WTC11 (cell line): ENCODE results near the gene SRPK3. TPM values are rescaled to one million over a fixed set of nuclear protein-coding genes. Genes with fewer than 3 reads are reported as not detected.

ENCODE experiments used
- ATAC-seq: fragments of 200-7000 bp; cut with Tn5 transposase; 2 replicates; pipeline ENCODE4 v1.10.0; 2021; ENCODE audit warnings: mild to moderate bottlenecking, moderate library complexity
- CTCF ChIA-PET: fragments of 300-600 bp; sonication (Branson Sonifier 250); formaldehyde crosslinking; loops from one replicate; lab custom pipeline; 2021; ENCODE audit warnings: antibody characterized with exemption; lab: Charles Lee
- POLR2A ChIA-PET: fragments of 350-600 bp; sonication (Branson Sonifier 250); formaldehyde crosslinking; loops from one replicate; lab custom pipeline; 2021; ENCODE audit warnings: antibody characterized with exemption; lab: Charles Lee
- DNase-seq: peaks from one replicate; pipeline ENCODE4 v3.0.0; 2021; ENCODE audit warnings: low spot score
- H3K27ac Mint-ChIP-seq: 2 replicates; pipeline ENCODE4 v1.8.0; 2021; ENCODE audit warnings: mixed read lengths
- H3K27me3 Mint-ChIP-seq: 2 replicates; pipeline ENCODE4 v1.8.0; 2021; ENCODE audit warnings: low read depth, mild to moderate bottlenecking, moderate library complexity, mixed read lengths
- H3K36me3 Mint-ChIP-seq: 2 replicates; pipeline ENCODE4 v1.8.0; 2021; ENCODE audit warnings: mixed read lengths
- H3K4me1 Mint-ChIP-seq: 2 replicates; pipeline ENCODE4 v1.8.0; 2022; ENCODE audit warnings: mixed read lengths
- H3K4me3 Mint-ChIP-seq: 2 replicates; pipeline ENCODE4 v1.8.0; 2021; ENCODE audit warnings: mild to moderate bottlenecking, moderate library complexity, mixed read lengths
- H3K9me3 Mint-ChIP-seq: 2 replicates; pipeline ENCODE4 v1.8.0; 2021; ENCODE audit warnings: mixed read lengths
- ATF1 ChIP-seq: sonication (generic); formaldehyde crosslinking; IDR thresholded peaks from 2 replicates; pipeline ENCODE4 v1.8.1; 2023; ENCODE audit warnings: mild to moderate bottlenecking, moderate library complexity, missing genetic modification reagents
- CBFB ChIP-seq: sonication (generic); formaldehyde crosslinking; IDR thresholded peaks from 2 replicates; pipeline ENCODE4 v1.8.1; 2022; ENCODE audit warnings: mild to moderate bottlenecking, low read depth, missing genetic modification reagents
- ELF4 ChIP-seq: sonication (generic); formaldehyde crosslinking; IDR thresholded peaks from 2 replicates; pipeline ENCODE4 v1.8.1; 2022; ENCODE audit warnings: low read depth, mild to moderate bottlenecking, moderate library complexity, missing genetic modification reagents
- FOXJ3 ChIP-seq: sonication (generic); formaldehyde crosslinking; IDR thresholded peaks from 2 replicates; pipeline ENCODE4 v1.9.0; 2021; ENCODE audit warnings: missing genetic modification reagents, mild to moderate bottlenecking, borderline replicate concordance
- FOXK1 ChIP-seq: sonication (generic); formaldehyde crosslinking; IDR thresholded peaks from 2 replicates; pipeline ENCODE4 v1.8.0; 2022; ENCODE audit warnings: mild to moderate bottlenecking, moderate library complexity, missing genetic modification reagents
- JUN ChIP-seq: sonication (generic); formaldehyde crosslinking; IDR thresholded peaks from 2 replicates; pipeline ENCODE4 v1.8.0; 2023; ENCODE audit warnings: mild to moderate bottlenecking, missing genetic modification reagents
- MXD4 ChIP-seq: fragments of 250-450 bp; sonication (Bioruptor Pico); IDR thresholded peaks from 2 replicates; pipeline ENCODE4 v1.8.0; 2021; ENCODE audit warnings: mild to moderate bottlenecking, moderate library complexity, borderline replicate concordance
- NFE2L1 ChIP-seq: sonication (generic); formaldehyde crosslinking; IDR thresholded peaks from 2 replicates; pipeline ENCODE4 v1.8.1; 2023; ENCODE audit warnings: missing genetic modification reagents
- PRRX2 ChIP-seq: fragments of 250-450 bp; sonication (Bioruptor Pico); IDR thresholded peaks from 2 replicates; pipeline ENCODE4 v1.8.0; 2021; ENCODE audit warnings: mild to moderate bottlenecking
- RELA ChIP-seq: sonication (generic); formaldehyde crosslinking; IDR thresholded peaks from 2 replicates; pipeline ENCODE4 v1.8.1; 2022; ENCODE audit warnings: missing genetic modification reagents, mild to moderate bottlenecking, borderline replicate concordance
- ZNF121 ChIP-seq: sonication (generic); formaldehyde crosslinking; IDR thresholded peaks from 2 replicates; pipeline ENCODE4 v1.8.0; 2023; ENCODE audit warnings: missing genetic modification reagents
- ZNF317 ChIP-seq: sonication (generic); formaldehyde crosslinking; IDR thresholded peaks from 2 replicates; pipeline ENCODE4 v1.8.1; 2023; ENCODE audit warnings: low read depth, mild to moderate bottlenecking, moderate library complexity, missing genetic modification reagents, borderline replicate concordance
- ZNF416 ChIP-seq: fragments of 250-450 bp; sonication (Bioruptor Pico); IDR thresholded peaks from 2 replicates; pipeline ENCODE4 v1.9.0; 2021; ENCODE audit warnings: mild to moderate bottlenecking, inconsistent platforms
- ZNF671 ChIP-seq: fragments of 250-450 bp; sonication (Bioruptor Pico); IDR thresholded peaks from 2 replicates; pipeline ENCODE4 v1.8.0; 2021; ENCODE audit warnings: mild to moderate bottlenecking
- total RNA-seq: library from RNA; stranded (reverse); gene quantifications from 3 replicates; pipeline ENCODE4 v1.2.3, GENCODE V29; 2021
- TF ChIP-seq, protein P1 (sequence below): sonication (generic); formaldehyde crosslinking; IDR thresholded peaks from 2 replicates; pipeline ENCODE4 v1.8.0; 2022; ENCODE audit warnings: missing genetic modification reagents
- TF ChIP-seq, protein P2 (sequence below): sonication (generic); formaldehyde crosslinking; conservative IDR thresholded peaks from 2 replicates; pipeline ENCODE4 v1.8.1; 2022; ENCODE audit warnings: mild to moderate bottlenecking, missing genetic modification reagents
- TF ChIP-seq, protein P3 (sequence below): fragments of 250-450 bp; sonication (Bioruptor Pico); IDR thresholded peaks from 2 replicates; pipeline ENCODE4 v2.1.2; 2022; ENCODE audit warnings: mild to moderate bottlenecking, moderate library complexity
- TF ChIP-seq, protein P4 (sequence below): sonication (generic); formaldehyde crosslinking; IDR thresholded peaks from 2 replicates; pipeline ENCODE4 v1.8.1; 2022; ENCODE audit warnings: missing genetic modification reagents, borderline replicate concordance
- TF ChIP-seq, protein P5 (sequence below): sonication (generic); formaldehyde crosslinking; IDR thresholded peaks from 2 replicates; pipeline ENCODE4 v1.8.1; 2022; ENCODE audit warnings: mild to moderate bottlenecking, missing genetic modification reagents, moderate library complexity, borderline replicate concordance
- TF ChIP-seq, protein P6 (sequence below): sonication (generic); formaldehyde crosslinking; IDR thresholded peaks from 2 replicates; pipeline ENCODE4 v1.8.1; 2022; ENCODE audit warnings: low read depth, mild to moderate bottlenecking, moderate library complexity, missing genetic modification reagents, borderline replicate concordance
- TF ChIP-seq, protein P7 (sequence below): sonication (generic); formaldehyde crosslinking; IDR thresholded peaks from 2 replicates; pipeline ENCODE4 v1.8.1; 2023; ENCODE audit warnings: mild to moderate bottlenecking, missing genetic modification reagents, moderate library complexity

The SRPK3 gene
- total RNA-seq, 1 experiment from 2014 or later: not detected

DNA sequence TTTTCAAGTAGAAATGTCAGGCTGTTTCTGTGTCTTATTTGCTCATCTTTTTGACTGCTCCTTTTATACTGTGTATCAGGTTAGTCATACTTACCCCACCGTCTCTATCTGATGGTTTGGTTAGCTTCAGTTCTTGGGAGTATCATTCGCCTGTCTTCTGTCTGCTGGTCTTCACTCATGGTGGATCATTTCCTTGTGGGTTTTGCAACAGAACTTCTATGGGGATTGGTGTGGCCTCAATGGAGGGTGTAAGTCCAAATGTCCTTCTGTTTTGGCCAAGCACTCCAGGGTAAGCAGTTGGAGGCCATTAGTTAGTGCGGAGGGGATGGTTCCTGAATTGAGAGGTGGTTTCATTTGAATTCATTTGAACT lies 49.0 kb upstream of the SRPK3 start (continued):
- TF ChIP-seq, protein P1, sequence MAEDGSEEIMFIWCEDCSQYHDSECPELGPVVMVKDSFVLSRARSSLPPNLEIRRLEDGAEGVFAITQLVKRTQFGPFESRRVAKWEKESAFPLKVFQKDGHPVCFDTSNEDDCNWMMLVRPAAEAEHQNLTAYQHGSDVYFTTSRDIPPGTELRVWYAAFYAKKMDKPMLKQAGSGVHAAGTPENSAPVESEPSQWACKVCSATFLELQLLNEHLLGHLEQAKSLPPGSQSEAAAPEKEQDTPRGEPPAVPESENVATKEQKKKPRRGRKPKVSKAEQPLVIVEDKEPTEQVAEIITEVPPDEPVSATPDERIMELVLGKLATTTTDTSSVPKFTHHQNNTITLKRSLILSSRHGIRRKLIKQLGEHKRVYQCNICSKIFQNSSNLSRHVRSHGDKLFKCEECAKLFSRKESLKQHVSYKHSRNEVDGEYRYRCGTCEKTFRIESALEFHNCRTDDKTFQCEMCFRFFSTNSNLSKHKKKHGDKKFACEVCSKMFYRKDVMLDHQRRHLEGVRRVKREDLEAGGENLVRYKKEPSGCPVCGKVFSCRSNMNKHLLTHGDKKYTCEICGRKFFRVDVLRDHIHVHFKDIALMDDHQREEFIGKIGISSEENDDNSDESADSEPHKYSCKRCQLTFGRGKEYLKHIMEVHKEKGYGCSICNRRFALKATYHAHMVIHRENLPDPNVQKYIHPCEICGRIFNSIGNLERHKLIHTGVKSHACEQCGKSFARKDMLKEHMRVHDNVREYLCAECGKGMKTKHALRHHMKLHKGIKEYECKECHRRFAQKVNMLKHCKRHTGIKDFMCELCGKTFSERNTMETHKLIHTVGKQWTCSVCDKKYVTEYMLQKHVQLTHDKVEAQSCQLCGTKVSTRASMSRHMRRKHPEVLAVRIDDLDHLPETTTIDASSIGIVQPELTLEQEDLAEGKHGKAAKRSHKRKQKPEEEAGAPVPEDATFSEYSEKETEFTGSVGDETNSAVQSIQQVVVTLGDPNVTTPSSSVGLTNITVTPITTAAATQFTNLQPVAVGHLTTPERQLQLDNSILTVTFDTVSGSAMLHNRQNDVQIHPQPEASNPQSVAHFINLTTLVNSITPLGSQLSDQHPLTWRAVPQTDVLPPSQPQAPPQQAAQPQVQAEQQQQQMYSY (CRISPR knock-in tag): no peak
- TF ChIP-seq, protein P2, sequence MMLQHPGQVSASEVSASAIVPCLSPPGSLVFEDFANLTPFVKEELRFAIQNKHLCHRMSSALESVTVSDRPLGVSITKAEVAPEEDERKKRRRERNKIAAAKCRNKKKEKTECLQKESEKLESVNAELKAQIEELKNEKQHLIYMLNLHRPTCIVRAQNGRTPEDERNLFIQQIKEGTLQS (CRISPR knock-in tag): no peak
- TF ChIP-seq ZNF671 (CRISPR knock-in tag) (no peak), RELA (CRISPR knock-in tag) (no peak), CBFB (CRISPR knock-in tag) (no peak), ATF1 (no peak), NFE2L1 (CRISPR knock-in tag) (no peak), FOXK1 (no peak), PRRX2 (CRISPR knock-in tag) (no peak)

DNA sequence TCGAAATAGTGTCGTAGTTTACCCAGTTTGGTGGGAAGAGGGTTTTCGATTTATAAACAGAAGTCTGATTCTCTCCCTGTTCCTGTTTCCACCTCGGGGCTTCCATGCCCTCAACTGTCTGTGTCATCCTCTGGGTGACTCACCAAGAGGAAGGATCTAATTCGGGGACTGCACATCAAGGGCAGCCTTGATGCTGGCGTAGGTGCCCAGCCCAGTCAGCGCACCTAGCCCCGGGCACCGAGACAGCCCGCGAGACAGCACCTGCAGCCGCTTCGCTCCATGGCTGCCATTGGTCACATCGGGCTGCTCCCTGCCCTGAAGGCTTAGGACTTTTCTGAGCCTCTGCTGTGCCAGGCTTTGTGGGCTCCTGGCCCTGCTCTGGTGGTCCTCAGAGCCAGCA lies 48.4 kb upstream of the SRPK3 start:
- peaks cover 12% of the 10 kb centered on the region for H3K4me1 Mint-ChIP-seq
- H3K27me3 Mint-ChIP-seq: no peaks in the 10 kb centered on the region; the same call in 1 of the 2 replicates
- DNase-seq (no peak), ATAC-seq (no peak)
- H3K4me3 Mint-ChIP-seq: no peak overlapping the region
- TF ChIP-seq, protein P3, sequence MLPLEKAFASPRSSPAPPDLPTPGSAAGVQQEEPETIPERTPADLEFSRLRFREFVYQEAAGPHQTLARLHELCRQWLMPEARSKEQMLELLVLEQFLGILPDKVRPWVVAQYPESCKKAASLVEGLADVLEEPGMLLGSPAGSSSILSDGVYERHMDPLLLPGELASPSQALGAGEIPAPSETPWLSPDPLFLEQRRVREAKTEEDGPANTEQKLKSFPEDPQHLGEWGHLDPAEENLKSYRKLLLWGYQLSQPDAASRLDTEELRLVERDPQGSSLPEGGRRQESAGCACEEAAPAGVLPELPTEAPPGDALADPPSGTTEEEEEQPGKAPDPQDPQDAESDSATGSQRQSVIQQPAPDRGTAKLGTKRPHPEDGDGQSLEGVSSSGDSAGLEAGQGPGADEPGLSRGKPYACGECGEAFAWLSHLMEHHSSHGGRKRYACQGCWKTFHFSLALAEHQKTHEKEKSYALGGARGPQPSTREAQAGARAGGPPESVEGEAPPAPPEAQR (CRISPR knock-in tag): no peak
- TF ChIP-seq ZNF416 (CRISPR knock-in tag): no peak
- ChIA-PET CTCF (no interaction called here), POLR2A (no interaction called here)
- peaks cover 13% of the 10 kb centered on the region for H3K9me3 Mint-ChIP-seq
- H3K36me3 Mint-ChIP-seq: peaks cover 11% of the 10 kb centered on the region
- no peak overlapping the region for H3K27ac Mint-ChIP-seq

DNA sequence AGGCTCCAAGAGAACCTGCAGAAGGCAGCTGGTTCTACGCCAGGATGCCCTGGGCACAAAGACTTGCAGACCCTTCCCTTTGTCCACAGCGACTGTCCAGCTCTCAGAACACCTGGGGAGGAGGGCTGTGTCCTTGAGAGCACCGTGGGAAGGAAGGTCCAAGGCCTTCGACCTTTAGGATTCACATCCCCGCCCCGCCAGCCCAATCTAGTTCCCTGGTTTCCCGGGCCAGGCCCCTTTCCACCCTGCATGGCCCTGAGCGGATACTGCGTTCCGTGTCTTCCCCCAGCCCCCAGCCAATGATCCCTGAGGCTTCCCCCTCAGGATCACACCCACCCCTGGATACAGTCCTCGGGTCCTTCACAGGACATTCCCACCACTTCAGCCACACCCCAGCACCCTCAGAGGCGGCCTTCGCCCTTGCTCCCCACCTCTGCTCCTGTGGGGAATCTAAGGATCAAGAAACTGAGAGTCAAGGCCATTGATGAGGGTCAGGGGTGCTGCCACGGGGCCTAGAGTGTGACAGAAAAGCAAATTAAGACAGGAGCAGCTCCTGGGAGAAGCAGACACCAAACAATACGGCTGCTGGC lies 47.1 kb upstream of the SRPK3 start:
- CTCF ChIA-PET: no interaction called here
- peaks cover 7% of the 10 kb centered on the region for H3K4me1 Mint-ChIP-seq
- TF ChIP-seq ZNF121 (CRISPR knock-in tag) (no peak), JUN (no peak), ELF4 (CRISPR knock-in tag) (no peak), ZNF416 (CRISPR knock-in tag) (no peak), FOXJ3 (CRISPR knock-in tag) (no peak), ZNF317 (CRISPR knock-in tag) (no peak), MXD4 (CRISPR knock-in tag) (no peak), FOXK1 (no peak)
- TF ChIP-seq, protein P4, sequence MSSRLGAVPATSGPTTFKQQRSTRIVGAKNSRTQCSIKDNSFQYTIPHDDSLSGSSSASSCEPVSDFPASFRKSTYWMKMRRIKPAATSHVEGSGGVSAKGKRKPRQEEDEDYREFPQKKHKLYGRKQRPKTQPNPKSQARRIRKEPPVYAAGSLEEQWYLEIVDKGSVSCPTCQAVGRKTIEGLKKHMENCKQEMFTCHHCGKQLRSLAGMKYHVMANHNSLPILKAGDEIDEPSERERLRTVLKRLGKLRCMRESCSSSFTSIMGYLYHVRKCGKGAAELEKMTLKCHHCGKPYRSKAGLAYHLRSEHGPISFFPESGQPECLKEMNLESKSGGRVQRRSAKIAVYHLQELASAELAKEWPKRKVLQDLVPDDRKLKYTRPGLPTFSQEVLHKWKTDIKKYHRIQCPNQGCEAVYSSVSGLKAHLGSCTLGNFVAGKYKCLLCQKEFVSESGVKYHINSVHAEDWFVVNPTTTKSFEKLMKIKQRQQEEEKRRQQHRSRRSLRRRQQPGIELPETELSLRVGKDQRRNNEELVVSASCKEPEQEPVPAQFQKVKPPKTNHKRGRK: no peak
- TF ChIP-seq, protein P5, sequence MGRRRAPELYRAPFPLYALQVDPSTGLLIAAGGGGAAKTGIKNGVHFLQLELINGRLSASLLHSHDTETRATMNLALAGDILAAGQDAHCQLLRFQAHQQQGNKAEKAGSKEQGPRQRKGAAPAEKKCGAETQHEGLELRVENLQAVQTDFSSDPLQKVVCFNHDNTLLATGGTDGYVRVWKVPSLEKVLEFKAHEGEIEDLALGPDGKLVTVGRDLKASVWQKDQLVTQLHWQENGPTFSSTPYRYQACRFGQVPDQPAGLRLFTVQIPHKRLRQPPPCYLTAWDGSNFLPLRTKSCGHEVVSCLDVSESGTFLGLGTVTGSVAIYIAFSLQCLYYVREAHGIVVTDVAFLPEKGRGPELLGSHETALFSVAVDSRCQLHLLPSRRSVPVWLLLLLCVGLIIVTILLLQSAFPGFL: no peak
- TF ChIP-seq, protein P6, sequence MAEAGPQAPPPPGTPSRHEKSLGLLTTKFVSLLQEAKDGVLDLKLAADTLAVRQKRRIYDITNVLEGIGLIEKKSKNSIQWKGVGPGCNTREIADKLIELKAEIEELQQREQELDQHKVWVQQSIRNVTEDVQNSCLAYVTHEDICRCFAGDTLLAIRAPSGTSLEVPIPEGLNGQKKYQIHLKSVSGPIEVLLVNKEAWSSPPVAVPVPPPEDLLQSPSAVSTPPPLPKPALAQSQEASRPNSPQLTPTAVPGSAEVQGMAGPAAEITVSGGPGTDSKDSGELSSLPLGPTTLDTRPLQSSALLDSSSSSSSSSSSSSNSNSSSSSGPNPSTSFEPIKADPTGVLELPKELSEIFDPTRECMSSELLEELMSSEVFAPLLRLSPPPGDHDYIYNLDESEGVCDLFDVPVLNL (CRISPR knock-in tag): no peak
- TF ChIP-seq, protein P2 (CRISPR knock-in tag): no peak
- TF ChIP-seq, protein P7, sequence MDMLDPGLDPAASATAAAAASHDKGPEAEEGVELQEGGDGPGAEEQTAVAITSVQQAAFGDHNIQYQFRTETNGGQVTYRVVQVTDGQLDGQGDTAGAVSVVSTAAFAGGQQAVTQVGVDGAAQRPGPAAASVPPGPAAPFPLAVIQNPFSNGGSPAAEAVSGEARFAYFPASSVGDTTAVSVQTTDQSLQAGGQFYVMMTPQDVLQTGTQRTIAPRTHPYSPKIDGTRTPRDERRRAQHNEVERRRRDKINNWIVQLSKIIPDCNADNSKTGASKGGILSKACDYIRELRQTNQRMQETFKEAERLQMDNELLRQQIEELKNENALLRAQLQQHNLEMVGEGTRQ (CRISPR knock-in tag): no peak
- no peaks in the 10 kb centered on the region; the same call in 1 of the 2 replicates for H3K27me3 Mint-ChIP-seq
- no peak overlapping the region for H3K4me3 Mint-ChIP-seq
- H3K27ac Mint-ChIP-seq: no peak overlapping the region
- peaks cover 11% of the 10 kb centered on the region for H3K36me3 Mint-ChIP-seq
- POLR2A ChIA-PET: interaction anchor here (0.6 kb wide), 1 partner anchor 1614 kb away, joined by 3 read pairs; no protein-coding TSS in a partner anchor
- H3K9me3 Mint-ChIP-seq: peaks cover 13% of the 10 kb centered on the region
- no peak for DNase-seq
- no peak for ATAC-seq
